Testis (tissue), 3 donors: ENCODE data around the gene ABO. TPM values are rescaled to one million over a fixed set of nuclear protein-coding genes. Genes with fewer than 3 reads are reported as not detected.

Experiments used
- DNase-seq: peaks from one replicate; pipeline ENCODE4 v3.0.0-alpha.2; 2019
- H3K27ac ChIP-seq, 2 donors: fragments of 200-600 bp; sonication (generic); one replicate each; pipeline ENCODE4 v1.5.1; 2019
- H3K27me3 ChIP-seq: fragments of 200-600 bp; sonication (generic); one replicate; pipeline ENCODE4 v1.5.1; 2019
- H3K36me3 ChIP-seq: fragments of 200-600 bp; sonication (generic); one replicate; pipeline ENCODE4 v1.5.1; 2017; ENCODE audit warnings: low read depth; ENCODE audit errors: missing control alignments
- H3K4me1 ChIP-seq: fragments of 200-600 bp; sonication (generic); one replicate; pipeline ENCODE4 v1.5.1; 2019
- H3K4me3 ChIP-seq, 2 donors: fragments of 200-600 bp; sonication (generic); one replicate each; pipeline ENCODE4 v1.5.1; 2017 to 2019
- H3K9me3 ChIP-seq: fragments of 200-600 bp; sonication (generic); one replicate; pipeline ENCODE4 v1.5.1; 2017
- POLR2A ChIP-seq: fragments of 450-650 bp; IDR thresholded peaks from one replicate; pipeline ENCODE4 v1.6.1; 2017; ENCODE audit warnings: antibody characterized with exemption, mild to moderate bottlenecking, moderate library complexity
- WGBS, 2 donors: methylation state at CpG; one replicate each; pipeline ENCODE4 v1.1.5; 2018; 5-methylcytosine and 5-hydroxymethylcytosine counted together
- intact Hi-C: fragments of 100-400 bp; cut with DNase I; formaldehyde crosslinking; loops from one replicate; pipeline ENCODE4 v1.15.1; 2023; ENCODE audit warnings: low total_unique reads
- polyA plus RNA-seq: library from polyadenylated mRNA; stranded (reverse); fragments of 350-450 nt; fragmentation: Illumina TruSeq; extraction: RNeasy Lipid Tissue Mini Kit (QIAGEN cat#74804); gene quantifications from one replicate; pipeline ENCODE4 v1.2.3, GENCODE V29; 2014; ENCODE audit warnings: low read depth, low replicate concordance; ENCODE audit not compliant: insufficient read depth
- total RNA-seq, 2 donors: library from RNA; depleted of rRNA; stranded (reverse); fragments of >200 nt; gene quantifications; one replicate each; pipeline ENCODE4 v1.2.3, GENCODE V29; 2016
- TF ChIP-seq, protein P1 (sequence below), 3 experiments: fragments of 450-650 bp in 2 of 3; fragments of 200-600 bp in 1 of 3; sonication (generic) in 1 of 3; IDR thresholded peaks; one replicate each; pipeline ENCODE4 v1.5.1; 2016 to 2019; ENCODE audit warnings: antibody characterized with exemption in 3 of 3, mild to moderate bottlenecking in 2 of 3, moderate library complexity in 1 of 3

Gene ABO
- total and polyA plus RNA-seq, 3 donors from 2014 or later, result 10.4 to 31.1 (median 25.6) TPM

GRCh38 chr9:133263557-133263956, 11.4 kb downstream of the ABO start:
- no peak overlapping the region for H3K4me3 ChIP-seq
- no peak for DNase-seq
- intact Hi-C loops, result no loop called here
- H3K36me3 ChIP-seq, result no peaks in the 10 kb centered on the region
- TF ChIP-seq, protein P1, sequence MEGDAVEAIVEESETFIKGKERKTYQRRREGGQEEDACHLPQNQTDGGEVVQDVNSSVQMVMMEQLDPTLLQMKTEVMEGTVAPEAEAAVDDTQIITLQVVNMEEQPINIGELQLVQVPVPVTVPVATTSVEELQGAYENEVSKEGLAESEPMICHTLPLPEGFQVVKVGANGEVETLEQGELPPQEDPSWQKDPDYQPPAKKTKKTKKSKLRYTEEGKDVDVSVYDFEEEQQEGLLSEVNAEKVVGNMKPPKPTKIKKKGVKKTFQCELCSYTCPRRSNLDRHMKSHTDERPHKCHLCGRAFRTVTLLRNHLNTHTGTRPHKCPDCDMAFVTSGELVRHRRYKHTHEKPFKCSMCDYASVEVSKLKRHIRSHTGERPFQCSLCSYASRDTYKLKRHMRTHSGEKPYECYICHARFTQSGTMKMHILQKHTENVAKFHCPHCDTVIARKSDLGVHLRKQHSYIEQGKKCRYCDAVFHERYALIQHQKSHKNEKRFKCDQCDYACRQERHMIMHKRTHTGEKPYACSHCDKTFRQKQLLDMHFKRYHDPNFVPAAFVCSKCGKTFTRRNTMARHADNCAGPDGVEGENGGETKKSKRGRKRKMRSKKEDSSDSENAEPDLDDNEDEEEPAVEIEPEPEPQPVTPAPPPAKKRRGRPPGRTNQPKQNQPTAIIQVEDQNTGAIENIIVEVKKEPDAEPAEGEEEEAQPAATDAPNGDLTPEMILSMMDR (IDR thresholded peaks at IDR 0.05), result no peak
- no peak for TF ChIP-seq POLR2A
- WGBS, 2 donors, result 73 to 81% methylated on average over 10 of the region's 10 CpGs
- H3K9me3 ChIP-seq, result no peaks in the 10 kb centered on the region
- no peaks in the 10 kb centered on the region for H3K27me3 ChIP-seq
- H3K27ac ChIP-seq, result no peak overlapping the region
- peaks cover 7% of the 10 kb centered on the region for H3K4me1 ChIP-seq

- Histone ChIP-seq H3K36me3 (no peaks in the 10 kb centered on the region), H3K27ac (no peak overlapping the region), H3K4me3 (no peak overlapping the region), H3K27me3 (no peaks in the 10 kb centered on the region), H3K4me1 (peaks cover 21% of the 10 kb centered on the region), H3K9me3 (no peaks in the 10 kb centered on the region)
- no peak for DNase-seq
- WGBS, 2 donors, result 63 to 69% methylated on average over 11 of the region's 11 CpGs
- intact Hi-C loops, result no loop called here
- TF ChIP-seq POLR2A, result no peak
- TF ChIP-seq, protein P1 (IDR thresholded peaks at IDR 0.05), result no peak
Measured at GRCh38 chr9:133262226-133262625, 12.8 kb downstream of the ABO start.

DNA sequence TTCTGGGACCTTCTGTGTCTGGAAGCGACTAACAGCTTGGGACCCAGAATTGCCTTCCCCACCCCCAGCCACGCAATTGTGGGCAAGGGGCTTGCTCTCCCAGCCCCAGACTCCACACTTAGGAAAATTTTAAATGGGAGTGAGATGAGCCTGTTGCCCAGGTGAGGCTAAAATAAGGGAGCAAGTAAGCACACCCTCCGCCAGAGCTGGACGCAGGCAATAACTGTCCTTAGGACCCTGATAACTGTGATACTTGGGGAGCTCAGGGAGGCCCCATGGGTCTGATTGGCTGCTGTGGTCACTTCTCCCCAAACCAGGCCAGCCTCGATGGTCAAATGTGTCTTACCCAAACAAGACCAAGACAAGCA, 13.3 kb downstream of the ABO start:
- Histone ChIP-seq H3K9me3 (no peaks in the 10 kb centered on the region), H3K27ac (no peak overlapping the region), H3K4me3 (no peak overlapping the region), H3K36me3 (no peaks in the 10 kb centered on the region), H3K4me1 (peaks cover 26% of the 10 kb centered on the region), H3K27me3 (no peaks in the 10 kb centered on the region)
- TF ChIP-seq, protein P1 (IDR thresholded peaks at IDR 0.05), result no peak
- TF ChIP-seq POLR2A, result no peak
- WGBS, 2 donors, result 81 to 87% methylated on average over 5 of the region's 5 CpGs
- no peak for DNase-seq
- intact Hi-C loops, result no loop called here

- intact Hi-C loops, result no loop called here
- Histone ChIP-seq H3K27me3 (no peaks in the 10 kb centered on the region), H3K4me3 (no peak overlapping the region), H3K9me3 (no peaks in the 10 kb centered on the region), H3K27ac (no peak overlapping the region), H3K36me3 (no peaks in the 10 kb centered on the region), H3K4me1 (peaks cover 28% of the 10 kb centered on the region)
- TF ChIP-seq, protein P1 (IDR thresholded peaks at IDR 0.05), result no peak
- TF ChIP-seq POLR2A, result no peak
- WGBS, 2 donors, result 90 to 94% methylated on average over 15 to 17 of the region's 18 CpGs
- no peak for DNase-seq
Measured at GRCh38 chr9:133261103-133261752, 13.8 kb downstream of the ABO start.
